ENCODE data around the gene LHFPL3.

LHFPL3 gene

DNA sequence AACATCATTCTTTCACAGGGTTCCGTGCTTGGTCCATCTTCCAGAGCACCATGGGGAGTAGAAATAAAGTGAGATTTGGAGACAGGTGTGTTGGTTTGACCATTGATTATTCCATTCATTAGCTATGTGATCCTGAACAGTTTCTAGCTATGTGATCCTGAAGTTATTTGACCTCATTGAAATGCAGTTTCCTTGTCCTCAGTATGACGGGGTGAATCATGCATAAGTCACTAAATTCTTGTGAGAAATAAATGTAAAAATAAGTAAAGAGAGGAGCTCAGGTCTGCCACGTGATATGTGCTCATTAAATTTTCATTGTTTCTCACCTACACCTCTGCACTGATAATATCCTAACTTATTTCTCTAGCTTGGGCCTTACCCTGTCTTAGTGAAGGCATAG, 34.1 kb upstream of the LHFPL3 start:
- TF ChIP-seq CTCF (IDR thresholded peaks at IDR 0.05; ENCODE audit: insufficient read depth, low read length) (no peak), POLR2AphosphoS5 (IDR thresholded peaks at IDR 0.05; ENCODE audit: low read depth) (no peak), GABPA (IDR thresholded peaks at IDR 0.05; ENCODE audit: low read depth) (no peak), SPI1 (IDR thresholded peaks at IDR 0.05; ENCODE audit: borderline replicate concordance, low read depth) (no peak)
- TF ChIP-seq, protein P1, sequence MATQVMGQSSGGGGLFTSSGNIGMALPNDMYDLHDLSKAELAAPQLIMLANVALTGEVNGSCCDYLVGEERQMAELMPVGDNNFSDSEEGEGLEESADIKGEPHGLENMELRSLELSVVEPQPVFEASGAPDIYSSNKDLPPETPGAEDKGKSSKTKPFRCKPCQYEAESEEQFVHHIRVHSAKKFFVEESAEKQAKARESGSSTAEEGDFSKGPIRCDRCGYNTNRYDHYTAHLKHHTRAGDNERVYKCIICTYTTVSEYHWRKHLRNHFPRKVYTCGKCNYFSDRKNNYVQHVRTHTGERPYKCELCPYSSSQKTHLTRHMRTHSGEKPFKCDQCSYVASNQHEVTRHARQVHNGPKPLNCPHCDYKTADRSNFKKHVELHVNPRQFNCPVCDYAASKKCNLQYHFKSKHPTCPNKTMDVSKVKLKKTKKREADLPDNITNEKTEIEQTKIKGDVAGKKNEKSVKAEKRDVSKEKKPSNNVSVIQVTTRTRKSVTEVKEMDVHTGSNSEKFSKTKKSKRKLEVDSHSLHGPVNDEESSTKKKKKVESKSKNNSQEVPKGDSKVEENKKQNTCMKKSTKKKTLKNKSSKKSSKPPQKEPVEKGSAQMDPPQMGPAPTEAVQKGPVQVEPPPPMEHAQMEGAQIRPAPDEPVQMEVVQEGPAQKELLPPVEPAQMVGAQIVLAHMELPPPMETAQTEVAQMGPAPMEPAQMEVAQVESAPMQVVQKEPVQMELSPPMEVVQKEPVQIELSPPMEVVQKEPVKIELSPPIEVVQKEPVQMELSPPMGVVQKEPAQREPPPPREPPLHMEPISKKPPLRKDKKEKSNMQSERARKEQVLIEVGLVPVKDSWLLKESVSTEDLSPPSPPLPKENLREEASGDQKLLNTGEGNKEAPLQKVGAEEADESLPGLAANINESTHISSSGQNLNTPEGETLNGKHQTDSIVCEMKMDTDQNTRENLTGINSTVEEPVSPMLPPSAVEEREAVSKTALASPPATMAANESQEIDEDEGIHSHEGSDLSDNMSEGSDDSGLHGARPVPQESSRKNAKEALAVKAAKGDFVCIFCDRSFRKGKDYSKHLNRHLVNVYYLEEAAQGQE (IDR thresholded peaks at IDR 0.05; ENCODE audit: insufficient replicate concordance, low read depth), result no peak
- Histone ChIP-seq H3K27me3 (ENCODE audit: insufficient read depth, poor library complexity, severe bottlenecking) (peaks cover 2% of the 10 kb centered on the region), H3K4me3 (replicated peaks; ENCODE audit: insufficient read depth, low read length) (no peak overlapping the region), H3K27ac (replicated peaks) (no peak overlapping the region)
- no peak for DNase-seq (ENCODE audit: low read depth in 1 of 2, low spot score in 1 of 2)

DNA sequence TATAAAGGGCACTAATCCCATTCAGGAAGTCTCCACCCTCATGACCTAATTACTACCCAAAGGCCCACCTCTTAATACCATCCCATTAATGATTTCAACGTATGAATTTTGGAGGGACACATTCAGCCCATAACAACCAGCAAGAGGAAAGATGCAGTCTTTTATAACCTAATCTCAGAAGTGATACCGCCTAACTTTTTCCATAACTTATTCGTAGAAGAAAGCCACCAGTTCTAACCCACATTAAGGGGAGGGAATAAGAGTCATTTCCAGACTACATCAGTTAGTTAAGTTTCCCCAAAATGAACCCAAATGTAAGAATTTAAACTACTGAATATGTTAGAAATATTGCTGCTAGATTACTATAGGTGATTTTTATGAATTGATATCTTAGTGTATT, 32.1 kb upstream of the LHFPL3 start:
- no peak for DNase-seq (ENCODE audit: low read depth in 1 of 2, low spot score in 1 of 2)

DNA sequence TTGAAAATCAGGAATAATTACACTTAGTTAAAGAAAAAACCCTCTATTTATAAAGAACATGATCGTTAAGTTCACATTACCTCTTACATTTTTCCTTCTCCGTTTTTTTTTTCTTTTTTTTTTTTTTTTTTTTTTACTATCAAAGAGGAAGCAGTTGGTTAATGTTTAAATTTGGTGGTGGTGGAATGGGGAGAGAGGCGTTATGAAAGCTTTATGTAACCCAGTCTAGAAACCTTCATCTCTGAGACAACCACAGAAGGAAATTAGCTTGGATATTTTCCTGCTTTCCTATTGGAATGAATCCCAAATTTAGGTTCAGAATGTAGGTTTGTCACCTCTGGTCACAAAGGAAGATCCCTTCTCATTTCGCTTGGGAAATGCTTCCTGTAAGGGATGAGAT, 31.5 kb upstream of the LHFPL3 start:
- DNase-seq (ENCODE audit: low read depth in 1 of 2, low spot score in 1 of 2), result no peak
- TF ChIP-seq, protein P1 (IDR thresholded peaks at IDR 0.05; ENCODE audit: insufficient replicate concordance, low read depth), result no peak
- TF ChIP-seq CTCF (IDR thresholded peaks at IDR 0.05; ENCODE audit: insufficient read depth, low read length) (no peak), POLR2AphosphoS5 (IDR thresholded peaks at IDR 0.05; ENCODE audit: low read depth) (no peak), SPI1 (IDR thresholded peaks at IDR 0.05; ENCODE audit: borderline replicate concordance, low read depth) (no peak), GABPA (IDR thresholded peaks at IDR 0.05; ENCODE audit: low read depth) (no peak)
- H3K27ac ChIP-seq (replicated peaks), result no peak overlapping the region

More for the DNA sequence above, 32.1 kb upstream of the LHFPL3 start:
- no peak overlapping the region for H3K4me3 ChIP-seq (replicated peaks; ENCODE audit: insufficient read depth, low read length)
- no peak overlapping the region for H3K27ac ChIP-seq (replicated peaks)
- peaks cover 2% of the 10 kb centered on the region for H3K27me3 ChIP-seq (ENCODE audit: insufficient read depth, poor library complexity, severe bottlenecking)
- TF ChIP-seq CTCF (IDR thresholded peaks at IDR 0.05; ENCODE audit: insufficient read depth, low read length), result no peak
- no peak for TF ChIP-seq GABPA (IDR thresholded peaks at IDR 0.05; ENCODE audit: low read depth)
- TF ChIP-seq, protein P1 (IDR thresholded peaks at IDR 0.05; ENCODE audit: insufficient replicate concordance, low read depth), result no peak
- no peak for TF ChIP-seq SPI1 (IDR thresholded peaks at IDR 0.05; ENCODE audit: borderline replicate concordance, low read depth)
- TF ChIP-seq POLR2AphosphoS5 (IDR thresholded peaks at IDR 0.05; ENCODE audit: low read depth), result no peak

More for the DNA sequence above, 31.5 kb upstream of the LHFPL3 start:
- no peak overlapping the region for H3K4me3 ChIP-seq (replicated peaks; ENCODE audit: insufficient read depth, low read length)
- H3K27me3 ChIP-seq (ENCODE audit: insufficient read depth, poor library complexity, severe bottlenecking), result peaks cover 2% of the 10 kb centered on the region
